SK-N-SH (cell line): ENCODE results near the gene GLB1L3. TPM values are rescaled to one million over a fixed set of nuclear protein-coding genes. Genes with fewer than 3 reads are reported as not detected.

Experiments
- CTCF ChIA-PET: fragments of 300-600, 350-600 bp; formaldehyde crosslinking; extraction: SDS; loops from one replicate; lab custom pipeline; 2021; lab: Yijun Ruan, JAX
- POLR2A ChIA-PET: fragments of 350-600 bp; sonication (Branson Sonifier 250); formaldehyde crosslinking; extraction: SDS; loops from one replicate; lab custom pipeline; 2020; ENCODE audit warnings: antibody characterized with exemption, inconsistent platforms; lab: Yijun Ruan, JAX
- DNase-seq: peaks from one replicate; pipeline ENCODE4 v3.0.0; 2012
- H2AFZ ChIP-seq: fragments of 200-600 bp; sonication (generic); 2 replicates; pipeline ENCODE4 v1.8.1; 2016; ENCODE audit warnings: antibody characterized with exemption, mild to moderate bottlenecking, low read depth
- H3F3A ChIP-seq: fragments of 200-600 bp; sonication (generic); replicated peaks from 2 replicates; pipeline ENCODE3; 2016; ENCODE audit warnings: antibody characterized with exemption, mild to moderate bottlenecking; ENCODE audit not compliant: insufficient read depth
- H3K27ac ChIP-seq, 2 experiments: fragments of 200-500 bp in 1 of 2; fragments of 200-600 bp in 1 of 2; sonication (Bioruptor generic) in 1 of 2; sonication (generic), shearing (Covaris generic) in 1 of 2; 2 replicates each; pipeline versions ENCODE4 v1.5.1 to v1.6.1; 2014 to 2016; ENCODE audit warnings: low read depth in 2 of 2, inconsistent platforms in 1 of 2, low read length in 1 of 2, mild to moderate bottlenecking in 1 of 2, mixed read lengths in 1 of 2
- H3K27me3 ChIP-seq: fragments of 200-600 bp; sonication (generic), shearing (Covaris generic); 2 replicates; pipeline ENCODE4 v1.6.1; 2016; ENCODE audit warnings: mixed run types; ENCODE audit not compliant: insufficient read depth
- H3K36me3 ChIP-seq, 2 experiments: fragments of 200-500 bp in 1 of 2; fragments of 200-600 bp in 1 of 2; sonication (Bioruptor generic) in 1 of 2; sonication (generic) in 1 of 2; replicated peaks in 1 of 2; 2 replicates each; pipeline versions ENCODE3 to v1.5.1; 2014 to 2016; ENCODE audit warnings: low read length in 1 of 2, mild to moderate bottlenecking in 1 of 2; ENCODE audit not compliant: insufficient read depth in 2 of 2, control insufficient read depth in 1 of 2
- H3K4me1 ChIP-seq, 2 experiments: fragments of 200-500 bp in 1 of 2; fragments of 200-600 bp in 1 of 2; sonication (Bioruptor generic) in 1 of 2; sonication (generic), shearing (Covaris generic) in 1 of 2; 2 replicates each; pipeline versions ENCODE4 v1.5.1 to v1.6.1; 2014 to 2016; ENCODE audit warnings: low read depth in 1 of 2, low read length in 1 of 2, mixed run types in 1 of 2; ENCODE audit not compliant: insufficient read depth in 2 of 2, control insufficient read depth in 1 of 2
- H3K4me2 ChIP-seq: fragments of 200-600 bp; sonication (generic), shearing (Covaris generic); 2 replicates; pipeline ENCODE4 v1.6.1; 2017; ENCODE audit warnings: mixed run types
- H3K4me3 ChIP-seq, 2 experiments: fragments of 200-500 bp in 1 of 2; fragments of 200-600 bp in 1 of 2; sonication (Bioruptor generic) in 1 of 2; sonication (generic), shearing (Covaris generic) in 1 of 2; 2 replicates each; pipeline versions ENCODE4 v1.5.1 to v1.8.1; 2014 to 2016; ENCODE audit warnings: low read depth in 2 of 2, inconsistent platforms in 1 of 2, low read length in 1 of 2, mild to moderate bottlenecking in 1 of 2, mixed read lengths in 1 of 2, moderate library complexity in 1 of 2
- H3K79me2 ChIP-seq: fragments of 200-600 bp; sonication (generic); 2 replicates; pipeline ENCODE4 v1.8.1; 2017; ENCODE audit warnings: mild to moderate bottlenecking; ENCODE audit not compliant: insufficient read depth
- H3K9ac ChIP-seq: fragments of 200-600 bp; sonication (generic); 2 replicates; pipeline ENCODE4 v1.6.1; 2017; ENCODE audit warnings: mixed run types
- H3K9me2 ChIP-seq: fragments of 200-600 bp; sonication (generic); 2 replicates; pipeline ENCODE4 v1.6.1; 2017; ENCODE audit warnings: mixed run types
- H3K9me3 ChIP-seq: fragments of 200-600 bp; sonication (generic); 2 replicates; pipeline ENCODE4 v1.6.1; 2017; ENCODE audit warnings: mixed run types, mild to moderate bottlenecking, moderate library complexity
- H4K20me1 ChIP-seq: fragments of 200-600 bp; sonication (generic); 2 replicates; pipeline ENCODE4 v1.6.1; 2017; ENCODE audit warnings: mild to moderate bottlenecking, mixed run types; ENCODE audit not compliant: insufficient read depth
- CHD2 ChIP-seq: fragments of 150-350 bp; IDR thresholded peaks from 2 replicates; pipeline ENCODE4 v1.6.1; 2018; ENCODE audit warnings: low read length; ENCODE audit not compliant: partially characterized antibody
- ELF1 ChIP-seq: IDR thresholded peaks from 2 replicates; pipeline ENCODE4 v1.4.0; 2012
- FOSL2 ChIP-seq: IDR thresholded peaks from 2 replicates; pipeline ENCODE4 v1.4.0; 2012; ENCODE audit warnings: low read depth, mild to moderate bottlenecking, moderate library complexity, borderline replicate concordance
- FOXJ3 ChIP-seq: sonication (generic); formaldehyde crosslinking; IDR thresholded peaks from 2 replicates; pipeline ENCODE4 v1.5.1; 2020; ENCODE audit warnings: mild to moderate bottlenecking, missing genetic modification reagents
- GABPA ChIP-seq: IDR thresholded peaks from 2 replicates; pipeline ENCODE4 v1.4.0; 2012; ENCODE audit warnings: low read depth, mild to moderate bottlenecking
- GATA2 ChIP-seq: sonication (generic); formaldehyde crosslinking; IDR thresholded peaks from 2 replicates; pipeline ENCODE4 v1.5.0; 2020; ENCODE audit warnings: mild to moderate bottlenecking, missing genetic modification reagents
- IRF3 ChIP-seq: fragments of 150-350 bp; IDR thresholded peaks from 2 replicates; pipeline ENCODE4 v1.6.1; 2016; ENCODE audit warnings: mild to moderate bottlenecking, low read depth, low read length
- JUND ChIP-seq: IDR thresholded peaks from 2 replicates; pipeline ENCODE4 v1.4.0; 2012
- MAX ChIP-seq: IDR thresholded peaks from 2 replicates; pipeline ENCODE4 v1.4.0; 2012; ENCODE audit warnings: low read depth
- MXI1 ChIP-seq: IDR thresholded peaks from 2 replicates; pipeline ENCODE4 v1.6.1; 2012; ENCODE audit warnings: mild to moderate bottlenecking, low read depth, low read length, improper control_type of control experiment
- NRF1 ChIP-seq: IDR thresholded peaks from 2 replicates; pipeline ENCODE4 v1.6.1; 2012; ENCODE audit warnings: low read depth, mild to moderate bottlenecking, low read length
- PBX3 ChIP-seq: IDR thresholded peaks from 2 replicates; pipeline ENCODE4; 2012
- POLR2AphosphoS5 ChIP-seq: IDR thresholded peaks from 2 replicates; pipeline ENCODE4 v1.6.1; 2012; ENCODE audit warnings: low read depth, low read length
- RXRA ChIP-seq: IDR thresholded peaks from 2 replicates; pipeline ENCODE4 v1.4.0; 2012; ENCODE audit warnings: low read depth, mild to moderate bottlenecking, borderline replicate concordance
- SMC3 ChIP-seq: IDR thresholded peaks from 2 replicates; pipeline ENCODE4 v1.6.1; 2012; ENCODE audit warnings: low read depth, low read length, improper control_type of control experiment
- TAF1 ChIP-seq: IDR thresholded peaks from 2 replicates; pipeline ENCODE4 v1.6.1; 2012; ENCODE audit warnings: low read depth, mild to moderate bottlenecking, low read length, moderate library complexity, borderline replicate concordance
- TCF12 ChIP-seq: IDR thresholded peaks from 2 replicates; pipeline ENCODE4 v1.4.0; 2012
- TEAD4 ChIP-seq: IDR thresholded peaks from 2 replicates; pipeline ENCODE4 v1.4.0; 2012; ENCODE audit warnings: mild to moderate bottlenecking, borderline replicate concordance; ENCODE audit not compliant: insufficient read depth
- WGBS: methylation state at CpG from one replicate; pipeline ENCODE4 v1.1.6; 2017; ENCODE audit warnings: low lambda C conversion rate; 5-methylcytosine and 5-hydroxymethylcytosine counted together
- polyA plus RNA-seq, 3 experiments: library from polyadenylated mRNA; depleted of rRNA; stranded (reverse); fragments of >200 nt; gene quantifications; 2 replicates each; pipeline ENCODE4 v1.2.3, GENCODE V29; 2012
- TF ChIP-seq, protein P1 (sequence below): IDR thresholded peaks from 2 replicates; pipeline ENCODE4 v1.4.0; 2012; ENCODE audit warnings: low read depth, borderline replicate concordance
- TF ChIP-seq, protein P2 (sequence below): fragments of 150-350 bp; IDR thresholded peaks from 2 replicates; pipeline ENCODE4 v1.6.1; 2017; ENCODE audit warnings: antibody characterized with exemption, low read length, low read depth, borderline replicate concordance

Gene GLB1L3
- polyA plus RNA-seq, 1 of the 3 experiments (the other 2 are of a cell fraction) = not detected

DNA sequence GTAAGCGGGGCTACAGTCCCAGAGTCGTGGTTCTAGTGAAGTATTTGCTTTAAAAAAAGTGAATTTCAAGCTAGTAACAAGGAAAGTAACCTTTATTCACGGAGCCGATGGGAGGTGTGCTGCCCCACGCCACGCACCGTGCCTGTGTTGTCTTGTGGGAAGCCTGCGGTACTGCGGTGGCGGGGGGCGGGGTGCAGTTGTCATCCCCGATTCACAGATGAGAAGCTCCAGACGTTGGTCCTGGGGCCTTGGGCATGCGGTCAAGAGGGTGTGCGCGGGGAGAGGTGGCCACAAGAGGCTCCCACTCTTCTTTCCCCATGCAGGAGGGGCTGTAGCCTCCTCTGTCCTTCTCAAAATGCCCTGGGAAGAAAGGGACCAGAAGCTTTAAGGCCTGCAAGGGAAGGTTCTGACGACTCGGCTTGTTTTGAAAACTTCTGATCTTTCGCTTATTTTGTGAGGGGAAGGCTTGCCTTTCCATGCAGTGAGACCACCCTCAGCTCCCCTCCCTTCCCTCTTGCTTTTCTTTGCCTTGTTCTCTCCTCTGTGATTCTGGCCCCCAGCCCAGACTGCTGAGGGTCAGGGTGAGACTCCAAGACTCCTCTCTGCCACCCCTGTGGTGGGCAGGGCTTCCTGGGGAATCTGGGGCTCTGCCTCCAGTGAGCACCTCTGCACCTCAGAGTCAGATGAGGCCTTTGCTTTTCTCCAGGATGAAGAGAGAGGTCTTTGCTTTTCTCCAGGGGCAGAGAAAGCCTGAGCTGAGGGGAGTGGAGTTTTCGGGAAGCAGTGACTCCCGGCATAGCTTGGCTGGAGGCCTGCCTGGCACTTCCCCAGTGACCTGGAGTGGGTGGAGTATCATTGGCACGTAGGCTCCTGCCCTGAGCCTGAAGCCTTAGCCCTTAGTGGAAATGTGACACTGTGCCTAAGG is 6.2 kb downstream of the GLB1L3 start:
- Histone ChIP-seq H3K9me2 (no peaks in the 10 kb centered on the region), H3K4me2 (no peak overlapping the region), H3K4me1 (no peaks in the 10 kb centered on the region), H3F3A (no peaks in the 10 kb centered on the region), H3K27ac (no peak overlapping the region), H4K20me1 (no peaks in the 10 kb centered on the region), H3K79me2 (no peaks in the 10 kb centered on the region), H3K36me3 (no peaks in the 10 kb centered on the region), H3K27me3 (peaks cover 9% of the 10 kb centered on the region; the same call in 1 of the 2 replicates), H3K4me3 (no peak overlapping the region), H3K9ac (no peak overlapping the region), H3K9me3 (no peaks in the 10 kb centered on the region), H2AFZ (no peak overlapping the region)
- DNase-seq = no peak
- no peak for TF ChIP-seq FOXJ3 (CRISPR knock-in tag)
- TF ChIP-seq SMC3 = no peak
- TF ChIP-seq TEAD4 = no peak
- no peak for TF ChIP-seq MXI1
- no peak for TF ChIP-seq JUND
- no peak for TF ChIP-seq GATA2 (CRISPR knock-in tag)
- no peak for TF ChIP-seq RXRA
- no peak for TF ChIP-seq FOSL2
- TF ChIP-seq ELF1 = no peak
- TF ChIP-seq NRF1 = no peak
- no peak for TF ChIP-seq IRF3
- TF ChIP-seq, protein P1, sequence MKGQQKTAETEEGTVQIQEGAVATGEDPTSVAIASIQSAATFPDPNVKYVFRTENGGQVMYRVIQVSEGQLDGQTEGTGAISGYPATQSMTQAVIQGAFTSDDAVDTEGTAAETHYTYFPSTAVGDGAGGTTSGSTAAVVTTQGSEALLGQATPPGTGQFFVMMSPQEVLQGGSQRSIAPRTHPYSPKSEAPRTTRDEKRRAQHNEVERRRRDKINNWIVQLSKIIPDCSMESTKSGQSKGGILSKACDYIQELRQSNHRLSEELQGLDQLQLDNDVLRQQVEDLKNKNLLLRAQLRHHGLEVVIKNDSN = no peak
- no peak for TF ChIP-seq POLR2AphosphoS5
- no peak for TF ChIP-seq TAF1
- TF ChIP-seq, protein P2, sequence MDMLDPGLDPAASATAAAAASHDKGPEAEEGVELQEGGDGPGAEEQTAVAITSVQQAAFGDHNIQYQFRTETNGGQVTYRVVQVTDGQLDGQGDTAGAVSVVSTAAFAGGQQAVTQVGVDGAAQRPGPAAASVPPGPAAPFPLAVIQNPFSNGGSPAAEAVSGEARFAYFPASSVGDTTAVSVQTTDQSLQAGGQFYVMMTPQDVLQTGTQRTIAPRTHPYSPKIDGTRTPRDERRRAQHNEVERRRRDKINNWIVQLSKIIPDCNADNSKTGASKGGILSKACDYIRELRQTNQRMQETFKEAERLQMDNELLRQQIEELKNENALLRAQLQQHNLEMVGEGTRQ = no peak
- no peak for TF ChIP-seq CHD2
- TF ChIP-seq TCF12 = no peak
- no peak for TF ChIP-seq MAX
- no peak for TF ChIP-seq GABPA
- TF ChIP-seq PBX3 = no peak
- ChIA-PET POLR2A (no interaction called here), CTCF (interaction anchor here (1.9 kb wide), 1 partner anchor 9 kb away, joined by 5 read pairs; no protein-coding TSS in a partner anchor)
- WGBS = 62% methylated on average over 16 of the region's 22 CpGs
